WERI-Rb-1 (cell line): ENCODE results near the gene GAB2.

Source experiments
- DNase-seq: peaks from one replicate; pipeline ENCODE4 v3.0.0-alpha.2; 2020
- H3K27ac ChIP-seq: fragments of 250-450 bp; sonication (Bioruptor Pico); 2 replicates; pipeline ENCODE4 v1.5.1; 2020; ENCODE audit warnings: mild to moderate bottlenecking, moderate library complexity
- H3K27me3 ChIP-seq: fragments of 250-450 bp; sonication (Bioruptor Pico); 2 replicates; pipeline ENCODE4 v1.5.1; 2021; ENCODE audit warnings: mild to moderate bottlenecking, low read depth, moderate library complexity; ENCODE audit not compliant: insufficient read depth, severe bottlenecking
- H3K36me3 ChIP-seq: fragments of 250-450 bp; sonication (Bioruptor Pico); 2 replicates; pipeline ENCODE4 v1.5.1; 2020; ENCODE audit warnings: mild to moderate bottlenecking, moderate library complexity
- H3K4me3 ChIP-seq: 2 replicates; pipeline ENCODE4 v1.5.1; 2011; ENCODE audit warnings: low read depth, mild to moderate bottlenecking, control low read depth, low read length
- H3K9me3 ChIP-seq: fragments of 250-450 bp; sonication (Bioruptor Pico); 2 replicates; pipeline ENCODE4 v1.5.1; 2021; ENCODE audit warnings: mild to moderate bottlenecking, moderate library complexity; ENCODE audit not compliant: severe bottlenecking
- CTCF ChIP-seq: IDR thresholded peaks from 2 replicates; pipeline ENCODE4 v1.5.1; 2011; ENCODE audit warnings: low read depth, mild to moderate bottlenecking, control low read depth, inconsistent platforms, low read length

The GAB2 gene

GRCh38 chr11:78313898-78314297, 103.7 kb downstream of the GAB2 start:
- no peak for DNase-seq
- Histone ChIP-seq H3K27ac (no peak overlapping the region), H3K4me3 (no peak overlapping the region), H3K27me3 (no peaks in the 10 kb centered on the region), H3K9me3 (no peaks in the 10 kb centered on the region), H3K36me3 (no peaks in the 10 kb centered on the region)
- TF ChIP-seq CTCF, result no peak

GRCh38 chr11:78313181-78313795, 104.3 kb downstream of the GAB2 start:
- H3K27ac ChIP-seq, result no peak overlapping the region
- no peaks in the 10 kb centered on the region for H3K36me3 ChIP-seq
- no peak overlapping the region for H3K4me3 ChIP-seq
- DNase-seq, result no peak
- no peaks in the 10 kb centered on the region for H3K9me3 ChIP-seq
- no peaks in the 10 kb centered on the region for H3K27me3 ChIP-seq
- TF ChIP-seq CTCF, result no peak

- H3K36me3 ChIP-seq, result no peaks in the 10 kb centered on the region
- TF ChIP-seq CTCF, result no peak
- H3K27ac ChIP-seq, result no peak overlapping the region
- no peaks in the 10 kb centered on the region for H3K9me3 ChIP-seq
- H3K27me3 ChIP-seq, result no peaks in the 10 kb centered on the region
- DNase-seq, result no peak
- H3K4me3 ChIP-seq, result no peak overlapping the region
Observed at GRCh38 chr11:78312712-78313111, 104.9 kb downstream of the GAB2 start.

GRCh38 chr11:78311702-78312371, 105.8 kb downstream of the GAB2 start:
- no peak overlapping the region for H3K27ac ChIP-seq
- no peaks in the 10 kb centered on the region for H3K9me3 ChIP-seq
- H3K36me3 ChIP-seq, result no peaks in the 10 kb centered on the region
- no peaks in the 10 kb centered on the region for H3K27me3 ChIP-seq
- TF ChIP-seq CTCF, result no peak
- DNase-seq, result no peak
- H3K4me3 ChIP-seq, result no peak overlapping the region

- H3K9me3 ChIP-seq, result no peaks in the 10 kb centered on the region
- TF ChIP-seq CTCF, result no peak
- H3K27ac ChIP-seq, result no peak overlapping the region
- H3K36me3 ChIP-seq, result no peaks in the 10 kb centered on the region
- H3K4me3 ChIP-seq, result no peak overlapping the region
- DNase-seq, result no peak
- H3K27me3 ChIP-seq, result no peaks in the 10 kb centered on the region
Observed at GRCh38 chr11:78310500-78310909, 107.1 kb downstream of the GAB2 start.

GRCh38 chr11:78304201-78304600, 113.4 kb downstream of the GAB2 start:
- Histone ChIP-seq H3K27me3 (no peaks in the 10 kb centered on the region), H3K27ac (no peak overlapping the region), H3K36me3 (no peaks in the 10 kb centered on the region), H3K9me3 (no peaks in the 10 kb centered on the region), H3K4me3 (no peak overlapping the region)
- no peak for TF ChIP-seq CTCF
- DNase-seq, result no peak
